ENCODE measurements around the gene KSR1.

KSR1 gene

DNA sequence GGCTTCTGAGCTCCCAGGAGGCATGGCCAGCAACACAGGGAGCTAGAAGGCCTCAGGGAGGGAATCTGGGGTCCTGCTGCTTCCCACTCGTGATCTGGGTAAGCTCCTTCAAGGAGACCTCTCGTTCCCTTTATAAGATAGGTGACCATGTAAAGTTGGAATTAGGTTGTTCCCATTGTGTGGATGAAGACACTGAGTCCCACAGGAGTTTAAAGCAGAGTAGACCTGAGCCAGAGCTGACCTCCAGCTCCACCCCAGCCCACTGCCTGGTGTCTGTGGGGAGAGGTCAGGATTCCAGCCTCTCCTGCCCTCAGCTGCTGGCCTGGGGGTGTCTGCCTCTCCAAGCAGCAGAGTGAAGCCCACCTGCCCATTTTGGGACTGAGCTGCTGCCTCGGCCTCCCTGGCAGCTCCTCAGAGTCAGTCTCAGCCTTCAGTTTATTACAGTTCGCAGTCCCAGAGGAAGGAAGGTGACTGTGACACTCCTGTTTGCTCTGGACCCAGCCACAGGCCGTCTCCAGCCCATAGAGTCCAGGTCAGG lies 141.6 kb downstream of the KSR1 start:
- no peak for DNase-seq

DNA sequence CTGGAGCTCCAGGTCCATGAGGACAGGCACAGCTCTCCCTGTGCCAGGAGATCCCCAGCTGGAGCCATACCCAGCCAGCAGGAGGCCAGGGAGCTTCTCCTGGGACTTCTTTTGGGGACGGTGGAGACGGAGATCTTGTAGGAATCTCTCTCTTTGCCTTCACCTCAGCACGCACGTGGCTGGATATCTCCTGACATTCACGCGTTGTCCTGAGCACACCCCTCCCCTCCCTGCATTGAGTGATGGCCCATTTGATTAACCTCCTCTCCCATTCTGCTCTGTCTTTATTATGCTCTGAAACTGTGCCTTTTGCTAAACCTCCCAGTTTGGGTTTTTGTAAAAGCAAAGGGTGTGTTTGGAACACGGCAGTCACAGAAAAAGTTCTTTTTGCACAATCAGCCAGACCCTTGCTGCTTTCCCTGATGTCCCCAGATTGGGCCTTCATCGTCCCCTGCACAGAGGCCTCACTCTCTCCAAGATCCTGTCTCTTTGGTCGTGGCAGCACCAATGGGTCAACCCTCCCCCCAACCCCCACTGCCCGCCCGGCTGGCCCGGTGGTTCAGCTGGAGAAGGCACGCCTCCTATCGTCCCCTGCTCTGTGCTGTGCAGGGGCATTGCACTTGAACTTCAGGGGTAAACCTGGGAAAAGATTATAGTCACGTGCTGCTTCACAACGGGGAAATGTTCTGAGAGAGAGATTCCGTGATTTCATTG lies 142.2 kb downstream of the KSR1 start:
- no peak for DNase-seq

- DNase-seq, result no peak
Measured at GRCh38 chr17:27600471-27600870, 144.2 kb downstream of the KSR1 start.

- peak; percentile 89 for DNase-seq
Measured at GRCh38 chr17:27601069-27601974, 145.1 kb downstream of the KSR1 start.

DNA sequence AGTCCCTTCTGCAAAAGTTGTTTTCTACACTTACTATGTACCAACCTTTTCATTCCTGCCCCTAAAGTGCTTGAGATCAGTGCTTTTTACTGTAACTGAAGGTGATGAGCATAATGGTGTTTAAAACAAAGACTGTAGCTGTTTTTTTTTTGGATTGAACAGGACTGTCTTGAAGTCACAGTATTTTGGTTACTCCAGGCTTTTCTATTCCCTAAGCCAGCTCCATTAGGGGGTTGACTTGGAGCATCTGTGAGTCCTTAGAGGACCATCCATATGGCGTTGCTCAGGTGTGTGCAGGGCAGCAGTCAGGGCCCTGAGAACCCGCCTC lies 145.7 kb downstream of the KSR1 start:
- no peak for DNase-seq

GRCh38 chr17:27602721-27603420 lies 146.6 kb downstream of the KSR1 start:
- peak; percentile 83 for DNase-seq

GRCh38 chr17:27603421-27603770 lies 147.1 kb downstream of the KSR1 start:
- no peak for DNase-seq

- no peak for DNase-seq
Measured at GRCh38 chr17:27603880-27604794, 147.9 kb downstream of the KSR1 start.

GRCh38 chr17:27605409-27605808 lies 149.2 kb downstream of the KSR1 start:
- no peak for DNase-seq

GRCh38 chr17:27607521-27608091 lies 151.4 kb downstream of the KSR1 start:
- DNase-seq, result no peak

DNA sequence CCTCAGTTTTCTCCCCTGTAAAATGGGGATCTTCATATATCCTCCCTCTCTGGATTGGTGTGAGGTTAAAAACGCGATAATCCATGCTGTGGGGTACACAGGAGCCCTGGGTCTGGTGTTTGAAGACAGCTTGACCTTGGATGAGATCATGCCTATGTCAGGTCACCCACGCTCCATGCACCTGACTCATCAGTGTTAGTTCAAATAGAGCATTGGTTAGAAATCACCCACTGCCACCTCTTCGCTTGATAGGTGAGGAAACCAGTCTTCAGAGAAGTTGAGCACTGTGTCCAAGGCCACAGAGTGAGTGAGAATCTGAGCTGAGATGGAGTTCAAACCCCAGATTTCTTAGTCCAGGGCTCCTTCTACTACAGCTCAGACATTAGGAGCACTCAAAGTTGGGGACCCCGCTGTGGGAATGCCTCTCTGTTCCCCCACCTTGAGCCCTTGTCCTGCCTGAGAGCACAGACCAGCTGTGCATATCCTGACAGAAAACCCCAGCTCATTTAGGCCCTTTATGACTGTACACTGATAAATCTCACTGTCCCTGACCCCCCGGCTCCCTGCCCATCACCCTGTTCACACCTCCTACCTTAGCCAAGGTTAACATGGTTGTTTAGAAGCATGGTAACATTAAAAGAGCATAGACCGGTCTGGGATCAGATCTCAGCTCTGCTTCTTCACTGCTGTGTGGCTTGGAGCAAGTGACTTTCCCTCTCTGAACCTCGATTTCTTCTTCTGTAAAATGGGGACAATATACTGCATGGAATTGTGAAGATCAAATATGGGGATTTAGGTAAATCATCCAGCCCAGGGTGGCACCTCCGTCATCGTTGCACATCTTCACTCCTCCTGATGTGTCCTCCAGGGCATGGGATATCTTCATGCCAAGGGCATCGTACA lies 152.3 kb downstream of the KSR1 start:
- no peak for DNase-seq

DNA sequence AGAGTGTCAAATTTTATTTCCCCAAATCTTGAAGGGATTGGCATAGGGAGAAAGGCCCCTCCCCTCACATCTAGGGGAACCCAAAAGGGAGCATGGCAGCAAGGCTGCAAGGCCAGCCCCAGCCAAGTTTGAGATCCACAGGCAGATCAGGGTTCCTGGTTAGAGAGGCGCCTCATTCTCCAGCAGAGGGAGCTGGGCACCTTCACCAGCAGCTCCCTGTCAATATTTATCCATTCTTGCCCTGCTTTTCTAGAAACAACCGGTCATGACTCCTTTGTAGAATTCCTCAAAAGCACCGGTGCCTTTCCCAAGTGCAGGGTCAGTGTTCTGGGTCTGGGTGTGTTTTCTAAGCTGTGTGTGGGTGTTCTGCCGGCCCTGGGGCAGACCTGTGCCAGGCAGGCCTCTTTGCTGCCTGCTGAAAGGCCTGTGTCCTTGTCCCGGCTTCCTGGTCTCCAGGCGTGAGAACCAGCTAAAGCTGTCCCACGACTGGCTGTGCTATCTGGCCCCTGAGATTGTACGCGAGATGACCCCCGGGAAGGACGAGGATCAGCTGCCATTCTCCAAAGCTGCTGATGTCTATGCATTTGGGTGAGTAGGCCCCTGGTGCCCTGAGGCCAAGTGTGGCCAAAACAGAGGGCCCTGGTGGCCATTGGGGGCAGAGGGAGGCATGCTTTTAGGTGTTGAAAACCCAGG lies 153.5 kb downstream of the KSR1 start:
- DNase-seq, result no peak

- DNase-seq, result no peak
Measured at GRCh38 chr17:27610304-27610677, 154.0 kb downstream of the KSR1 start.

DNA sequence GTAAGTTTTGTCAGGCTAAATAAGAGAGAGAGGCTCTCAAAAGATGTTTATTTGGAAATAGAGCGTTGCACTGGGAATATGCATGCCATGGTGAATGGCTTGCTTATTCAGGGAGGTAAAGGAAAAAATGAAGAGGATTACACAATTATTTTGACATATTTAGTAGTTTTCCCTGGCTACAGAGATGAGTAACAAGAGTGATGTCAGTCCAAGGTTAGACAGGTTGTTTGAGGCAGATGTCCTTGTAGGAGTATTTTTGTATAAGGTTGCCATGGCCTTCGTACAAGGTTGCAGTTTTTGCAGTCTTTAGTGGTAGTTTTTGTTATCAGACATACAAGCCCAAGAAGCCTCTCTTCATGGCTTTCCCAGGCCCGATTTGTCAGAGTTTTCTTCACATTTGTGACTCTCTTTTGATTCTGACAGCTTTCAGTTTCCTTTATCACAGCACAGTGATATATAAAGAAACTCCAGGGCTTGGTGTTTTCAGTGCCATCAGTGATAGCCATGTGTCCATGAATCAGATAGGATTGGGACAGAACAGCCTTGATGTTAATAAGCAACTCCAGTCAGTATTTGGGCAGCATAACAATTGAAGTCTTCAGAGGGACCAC lies 156.0 kb downstream of the KSR1 start:
- DNase-seq, result no peak

- no peak for DNase-seq
Measured at GRCh38 chr17:27613433-27613832, 157.2 kb downstream of the KSR1 start.

DNA sequence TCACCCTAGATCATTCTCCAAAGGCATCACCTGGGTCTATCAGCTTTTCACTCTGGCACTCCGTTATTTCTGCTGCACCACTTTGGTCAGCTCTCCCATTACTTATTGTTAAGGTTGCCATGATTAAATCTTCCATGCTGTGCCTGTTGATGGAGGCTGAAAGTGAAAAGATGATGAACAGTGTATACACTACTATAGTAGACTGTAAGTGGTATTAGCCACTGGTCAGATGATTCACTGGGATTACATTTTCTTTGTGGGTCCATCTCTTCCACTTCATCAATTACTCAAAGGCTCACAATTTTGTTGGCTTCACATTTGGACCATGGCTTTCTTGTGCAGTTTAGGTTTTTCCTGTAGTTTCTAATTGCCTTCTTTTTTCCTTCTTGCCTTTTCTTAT lies 158.9 kb downstream of the KSR1 start:
- no peak for DNase-seq

DNA sequence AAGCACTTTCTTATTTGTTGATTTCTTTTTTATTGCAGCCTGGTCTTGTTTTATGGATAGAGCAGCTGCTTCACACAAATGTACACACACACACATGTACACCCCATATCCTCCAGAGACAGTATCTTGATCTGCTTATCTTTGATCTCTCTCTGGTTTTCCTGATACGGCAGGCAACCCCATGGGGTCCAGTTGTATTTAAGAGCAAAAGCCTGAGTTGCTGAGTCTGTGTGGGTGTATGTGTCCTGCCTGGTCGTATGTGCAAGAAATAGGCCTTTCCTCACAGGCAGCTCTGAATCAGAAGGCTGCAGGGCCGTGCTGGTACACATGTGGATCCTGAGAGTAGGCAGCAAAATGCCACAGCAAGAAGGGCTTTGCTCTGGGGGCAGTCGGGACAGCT lies 160.2 kb downstream of the KSR1 start:
- no peak for DNase-seq

- no peak for DNase-seq
Measured at GRCh38 chr17:27618417-27618816, 162.2 kb downstream of the KSR1 start.

- no peak for DNase-seq
Measured at GRCh38 chr17:27620721-27621120, 164.5 kb downstream of the KSR1 start.

DNA sequence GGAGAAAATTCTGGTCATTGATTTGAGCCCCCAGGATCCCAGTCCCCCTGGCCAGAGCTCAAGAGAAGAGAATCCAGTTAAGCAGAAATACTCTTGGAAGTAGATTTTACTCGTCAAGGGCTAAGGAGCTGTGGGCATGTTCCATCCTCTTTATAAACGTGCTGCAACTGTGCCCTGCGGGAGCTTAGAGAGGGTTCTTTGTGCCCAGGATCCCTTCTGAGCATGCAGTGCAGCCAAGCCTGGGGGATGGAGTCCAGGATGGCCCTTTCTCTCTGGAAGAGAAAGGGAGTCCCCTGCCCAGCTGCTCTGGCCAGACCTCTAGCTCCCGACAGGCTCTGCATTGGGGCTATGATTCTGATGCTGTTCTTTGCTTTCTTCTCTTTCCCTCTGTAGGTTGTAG lies 165.3 kb downstream of the KSR1 start:
- no peak for DNase-seq

Data from right forelimb (tissue), 1 donor.